GM12874 (cell line): ENCODE results near the gene LGALS3BP.

Experiments used
- TF ChIP-seq, protein P1 (sequence below): IDR thresholded peaks from 2 replicates; pipeline ENCODE4 v1.5.1; 2011; ENCODE audit warnings: low read depth, mild to moderate bottlenecking, control low read depth, low read length, moderate library complexity; ENCODE audit not compliant: insufficient read depth

LGALS3BP gene

DNA sequence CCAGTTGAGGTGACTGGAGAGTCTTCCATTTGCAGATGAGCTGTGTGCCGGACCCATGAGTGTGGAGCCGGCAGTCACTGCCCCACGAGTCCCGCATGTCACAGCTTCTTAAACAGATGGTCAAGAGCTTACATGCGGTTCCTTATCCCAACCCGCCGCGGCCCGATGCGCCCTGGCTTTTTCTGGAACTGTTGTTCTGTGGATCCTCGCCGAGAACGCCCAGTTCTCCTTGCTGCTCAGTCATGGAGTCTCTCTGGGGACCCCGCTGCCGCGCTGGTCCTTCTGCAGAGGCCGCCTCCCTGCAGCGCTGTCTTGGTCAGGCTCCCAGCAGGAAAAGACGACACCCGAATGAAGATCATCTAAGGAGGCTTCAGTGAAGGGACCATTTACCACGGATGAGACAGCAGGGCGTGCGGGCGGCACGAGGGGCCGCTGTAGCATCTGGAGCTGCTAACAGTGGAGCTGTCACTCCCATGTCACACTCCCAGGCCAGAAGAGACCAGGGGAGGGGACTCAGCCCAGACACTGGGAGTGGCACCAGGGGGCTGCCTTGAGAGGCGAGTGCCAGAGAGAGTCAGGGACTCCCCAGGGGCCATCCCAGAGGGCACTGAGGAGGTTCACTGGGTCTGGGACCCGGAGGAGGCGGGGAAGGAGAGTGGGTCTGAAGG, 10.8 kb upstream of the LGALS3BP start:
- TF ChIP-seq, protein P1, sequence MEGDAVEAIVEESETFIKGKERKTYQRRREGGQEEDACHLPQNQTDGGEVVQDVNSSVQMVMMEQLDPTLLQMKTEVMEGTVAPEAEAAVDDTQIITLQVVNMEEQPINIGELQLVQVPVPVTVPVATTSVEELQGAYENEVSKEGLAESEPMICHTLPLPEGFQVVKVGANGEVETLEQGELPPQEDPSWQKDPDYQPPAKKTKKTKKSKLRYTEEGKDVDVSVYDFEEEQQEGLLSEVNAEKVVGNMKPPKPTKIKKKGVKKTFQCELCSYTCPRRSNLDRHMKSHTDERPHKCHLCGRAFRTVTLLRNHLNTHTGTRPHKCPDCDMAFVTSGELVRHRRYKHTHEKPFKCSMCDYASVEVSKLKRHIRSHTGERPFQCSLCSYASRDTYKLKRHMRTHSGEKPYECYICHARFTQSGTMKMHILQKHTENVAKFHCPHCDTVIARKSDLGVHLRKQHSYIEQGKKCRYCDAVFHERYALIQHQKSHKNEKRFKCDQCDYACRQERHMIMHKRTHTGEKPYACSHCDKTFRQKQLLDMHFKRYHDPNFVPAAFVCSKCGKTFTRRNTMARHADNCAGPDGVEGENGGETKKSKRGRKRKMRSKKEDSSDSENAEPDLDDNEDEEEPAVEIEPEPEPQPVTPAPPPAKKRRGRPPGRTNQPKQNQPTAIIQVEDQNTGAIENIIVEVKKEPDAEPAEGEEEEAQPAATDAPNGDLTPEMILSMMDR = no peak

DNA sequence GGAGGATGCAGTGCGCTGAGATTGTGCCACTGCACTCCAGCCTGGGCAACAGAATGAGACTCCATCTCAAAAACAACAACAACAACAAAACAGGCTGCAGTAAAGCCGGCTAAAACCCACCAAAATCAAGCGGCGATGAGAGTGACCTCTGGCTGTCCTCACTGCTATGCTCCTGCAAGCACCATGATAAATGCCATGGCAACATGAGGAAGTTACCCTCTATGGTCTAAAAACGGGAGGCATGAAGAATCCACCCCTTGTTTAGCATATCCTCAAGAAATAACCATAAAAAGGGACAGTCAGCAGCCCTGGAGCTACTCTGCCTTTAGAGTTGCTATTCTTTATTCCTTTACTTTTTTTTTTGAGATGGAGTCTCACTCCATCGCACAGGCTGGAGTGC, 8.4 kb upstream of the LGALS3BP start:
- TF ChIP-seq, protein P1 = no peak

DNA sequence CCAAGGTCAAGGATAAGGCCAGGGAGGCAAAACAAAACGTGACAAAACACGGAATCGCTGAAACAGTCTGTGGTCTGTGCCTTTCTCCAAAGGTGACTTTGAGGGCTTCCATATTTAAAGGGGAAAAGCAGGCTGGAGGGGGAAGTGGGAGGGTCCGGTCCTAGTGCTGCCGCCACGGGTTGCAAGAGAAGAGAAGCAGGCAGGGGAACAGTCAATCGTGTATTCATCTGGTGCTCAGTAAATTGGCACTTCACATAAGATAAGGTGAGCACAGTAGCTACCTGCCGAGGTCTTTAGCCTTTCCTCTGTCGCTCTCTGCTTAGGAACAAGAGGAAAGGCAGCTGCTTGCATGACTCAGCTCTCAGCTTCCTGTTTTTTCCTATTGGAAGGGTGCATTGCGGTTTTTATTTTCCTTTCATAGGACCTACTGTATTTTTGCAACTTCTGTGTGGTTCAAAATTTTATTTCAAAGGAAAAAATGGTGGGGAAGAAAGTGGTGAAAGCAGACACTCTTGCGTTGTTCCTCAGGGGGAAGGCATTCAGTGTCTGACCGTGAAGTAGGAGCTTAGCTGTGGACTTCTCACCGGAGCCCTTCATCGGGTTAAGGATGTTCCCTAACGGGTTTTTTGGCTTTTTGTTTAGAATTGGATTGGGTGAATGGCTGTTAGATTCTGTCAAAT, 7.1 kb upstream of the LGALS3BP start:
- TF ChIP-seq, protein P1 = no peak

DNA sequence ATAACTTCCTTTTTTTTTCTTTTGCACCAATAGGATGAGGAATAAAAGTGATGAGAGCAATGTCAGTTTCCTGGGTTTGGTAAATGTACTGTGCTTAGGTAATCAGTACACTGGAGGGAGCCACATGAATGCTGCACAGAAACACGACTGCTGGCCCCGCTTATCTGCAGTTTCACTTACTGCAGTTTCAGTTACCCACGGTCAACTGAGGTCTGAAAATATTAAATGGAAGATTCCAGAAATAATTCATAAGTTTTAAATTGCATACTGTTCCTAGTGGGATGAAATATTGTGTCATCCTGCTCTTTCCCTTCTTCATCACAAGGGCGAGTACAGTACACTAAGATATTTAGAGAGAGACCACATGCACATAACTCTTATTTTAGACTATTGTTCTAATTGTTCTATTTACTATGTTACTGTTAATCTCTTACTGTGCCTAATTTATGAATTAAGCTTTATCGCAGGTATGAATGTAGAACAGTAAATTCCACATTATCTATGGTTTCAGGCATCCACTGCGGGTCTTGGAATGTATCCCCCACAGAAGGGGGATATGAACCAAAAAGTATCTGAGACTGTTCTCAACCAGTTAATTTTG, 6.4 kb upstream of the LGALS3BP start:
- TF ChIP-seq, protein P1 = no peak

DNA sequence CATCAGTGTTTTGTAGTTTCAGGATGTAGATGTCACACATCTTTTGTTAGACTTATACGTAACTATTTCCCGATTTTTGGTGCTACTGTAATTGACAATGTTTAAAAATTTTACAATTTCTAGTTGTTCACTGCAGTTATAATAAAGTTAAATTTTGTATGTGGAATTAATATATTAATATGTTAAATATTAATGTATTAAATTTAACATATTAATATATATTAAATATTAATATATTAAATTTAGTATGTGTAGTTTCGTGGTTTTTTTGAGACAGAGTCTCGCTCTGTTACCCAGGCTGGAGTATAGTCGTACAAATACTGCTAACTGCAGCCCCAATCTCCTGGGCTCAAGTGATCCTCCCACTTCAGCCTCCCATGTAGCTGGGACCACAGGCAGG, 5.7 kb upstream of the LGALS3BP start:
- TF ChIP-seq, protein P1 = no peak

DNA sequence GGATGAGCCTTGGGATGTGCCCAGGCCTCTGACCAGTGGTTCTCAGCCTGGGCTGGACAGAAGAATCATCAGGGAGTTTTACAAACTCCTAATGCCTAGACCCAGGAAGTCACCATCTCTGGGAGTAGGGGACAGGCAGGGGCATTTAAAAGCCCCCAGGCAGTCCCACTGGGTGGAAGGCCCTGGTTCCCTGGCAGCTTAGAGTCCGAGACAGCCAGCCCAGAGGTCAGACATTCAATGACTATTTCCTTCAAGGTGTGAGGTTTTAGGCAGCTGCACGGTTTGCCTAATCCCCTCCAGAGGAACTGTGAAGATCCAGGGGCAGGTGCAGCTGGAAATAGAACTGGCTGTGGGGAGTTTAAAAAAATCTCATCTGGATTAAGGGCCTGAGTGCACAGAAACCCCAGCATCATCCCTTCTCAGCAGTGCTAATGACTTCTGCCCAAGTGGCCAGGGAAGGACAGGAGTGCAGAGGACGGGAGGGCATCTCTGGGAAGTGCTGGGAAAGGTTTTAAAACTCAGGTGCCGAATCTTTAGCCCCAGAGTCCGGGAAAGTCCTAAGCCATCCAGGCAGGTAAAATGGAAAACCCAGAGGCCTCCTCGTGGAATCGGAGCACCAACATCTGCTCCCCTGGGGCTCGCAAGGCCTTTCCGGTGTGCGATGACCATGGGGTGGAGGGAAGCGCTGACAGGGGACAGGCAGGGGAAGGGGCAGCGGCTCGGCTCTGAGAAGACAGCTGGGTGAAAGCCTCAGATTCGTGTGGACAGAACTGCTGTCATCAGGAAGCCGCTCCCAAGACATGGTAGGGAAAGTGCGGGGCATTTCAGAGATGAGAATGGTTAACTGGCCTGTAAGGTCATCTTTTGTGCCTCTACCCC, 1.5 kb upstream of the LGALS3BP start:
- TF ChIP-seq, protein P1 = no peak

DNA sequence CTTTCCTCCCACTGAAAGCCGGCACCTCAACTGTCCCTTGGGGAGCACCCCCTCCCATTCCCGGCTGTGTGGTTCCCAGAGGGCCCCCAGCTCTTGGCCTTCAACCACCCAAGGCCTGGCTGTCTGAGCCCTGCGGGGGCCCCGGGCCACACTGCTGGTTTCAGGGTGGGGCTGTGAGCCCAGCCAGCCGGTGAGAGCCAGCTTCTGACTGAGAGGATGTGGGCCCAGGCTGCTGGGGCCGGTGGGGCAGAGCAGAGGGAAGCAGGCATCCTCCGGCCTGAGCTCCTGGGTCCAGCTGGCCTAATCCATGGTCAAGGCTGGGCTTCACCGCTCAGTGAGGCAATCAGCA, 875 bp upstream of the LGALS3BP start:
- TF ChIP-seq, protein P1 = no peak
